Ectodermal cell (in vitro differentiated cells): ENCODE measurements around the gene DTD1.

Experiments
- H3K27ac ChIP-seq: 2 replicates; pipeline ENCODE4 v1.7.0; 2013; ENCODE audit warnings: mild to moderate bottlenecking, low read depth, low read length; ENCODE audit not compliant: insufficient read depth, poor library complexity, severe bottlenecking
- H3K27me3 ChIP-seq: 2 replicates; pipeline ENCODE4 v1.7.0; 2013; ENCODE audit warnings: mild to moderate bottlenecking, low read length; ENCODE audit not compliant: insufficient read depth, control insufficient read depth, poor library complexity, severe bottlenecking
- H3K36me3 ChIP-seq: one replicate; pipeline ENCODE4 v1.7.0; 2013; ENCODE audit warnings: low read length; ENCODE audit not compliant: control insufficient read depth, insufficient read depth
- H3K4me1 ChIP-seq: one replicate; pipeline ENCODE4 v1.7.0; 2013; ENCODE audit warnings: low read length; ENCODE audit not compliant: control insufficient read depth, insufficient read depth
- H3K4me3 ChIP-seq: 2 replicates; pipeline ENCODE4 v1.7.0; 2013; ENCODE audit warnings: low read depth, low read length, control low read depth; ENCODE audit not compliant: insufficient read depth
- H3K9me3 ChIP-seq: 2 replicates; pipeline ENCODE4 v1.7.0; 2013; ENCODE audit warnings: mild to moderate bottlenecking, low read length, moderate library complexity; ENCODE audit not compliant: control insufficient read depth
- WGBS, 2 experiments: methylation state at CpG; one replicate each; pipeline ENCODE4 v1.1.7; 2013; ENCODE audit warnings: missing lambda C conversion rate in 2 of 2; 5-methylcytosine and 5-hydroxymethylcytosine counted together

The DTD1 gene

DNA sequence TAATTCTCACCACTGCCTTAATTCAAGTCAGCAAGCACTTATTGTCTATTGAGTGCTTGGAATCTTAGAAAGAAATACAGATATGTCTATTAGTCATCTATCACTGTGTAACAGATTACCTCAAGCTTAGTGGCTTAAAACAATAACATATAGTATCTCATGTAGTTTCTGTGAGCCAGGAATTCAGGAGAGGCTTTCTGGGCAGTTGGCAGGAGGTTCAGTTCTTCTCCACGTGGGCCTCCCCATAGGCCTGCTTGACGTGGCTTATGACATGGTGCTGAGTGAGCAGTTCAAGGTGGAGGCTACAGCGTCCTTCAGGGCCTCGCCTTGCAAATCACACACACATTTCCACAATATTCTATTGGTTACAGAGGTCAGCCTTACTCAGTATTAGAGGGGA, 69.7 kb downstream of the DTD1 start:
- Histone ChIP-seq H3K9me3 (no peaks in the 10 kb centered on the region), H3K27me3 (no peaks in the 10 kb centered on the region), H3K4me3 (no peak overlapping the region), H3K36me3 (no peaks in the 10 kb centered on the region), H3K27ac (no peak overlapping the region), H3K4me1 (no peaks in the 10 kb centered on the region)
- WGBS, 2 experiments = 96 to 100% methylated on average over 4 of the region's 4 CpGs

DNA sequence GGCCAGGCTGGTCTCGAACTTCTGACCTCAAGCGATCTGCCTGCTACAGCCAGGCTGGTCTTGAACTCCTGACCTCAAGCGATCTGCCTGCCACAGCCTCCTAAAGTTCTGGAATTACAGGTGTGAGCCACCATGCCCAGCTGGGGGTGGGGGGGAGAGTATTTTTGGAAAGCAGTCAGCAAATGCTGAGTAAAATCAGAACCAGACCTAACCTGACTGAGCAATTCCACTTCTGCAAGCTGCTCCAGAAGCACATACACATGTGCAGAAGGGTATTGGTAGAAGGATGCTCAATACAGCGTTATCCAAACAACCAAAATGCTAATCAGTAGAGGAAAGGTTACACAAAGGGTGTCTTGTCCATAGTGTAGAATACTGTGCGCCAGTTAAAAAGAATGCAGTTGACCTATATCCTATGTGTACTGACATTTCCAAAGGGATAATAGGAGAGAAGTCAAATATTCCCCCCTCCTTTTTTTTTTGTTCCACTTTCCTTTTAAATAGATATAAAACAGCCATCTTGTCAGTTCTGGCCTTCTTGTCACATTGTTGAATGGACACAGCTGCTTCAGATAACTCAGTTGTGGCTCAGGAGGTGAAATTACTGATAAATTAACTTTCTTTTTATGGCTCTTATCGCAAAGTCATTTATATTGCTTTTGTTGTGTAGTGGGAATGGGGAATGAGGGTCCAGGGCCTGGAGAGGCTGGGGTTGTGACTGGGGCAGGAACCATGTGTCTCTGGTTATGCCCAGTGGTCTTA, 74.6 kb downstream of the DTD1 start:
- Histone ChIP-seq H3K36me3 (peaks cover under 1% of the 10 kb centered on the region), H3K4me3 (no peak overlapping the region), H3K27ac (no peak overlapping the region), H3K27me3 (no peaks in the 10 kb centered on the region), H3K4me1 (no peaks in the 10 kb centered on the region), H3K9me3 (no peaks in the 10 kb centered on the region)
- 93 to 95% methylated on average over 6 of the region's 6 CpGs for WGBS, 2 experiments

DNA sequence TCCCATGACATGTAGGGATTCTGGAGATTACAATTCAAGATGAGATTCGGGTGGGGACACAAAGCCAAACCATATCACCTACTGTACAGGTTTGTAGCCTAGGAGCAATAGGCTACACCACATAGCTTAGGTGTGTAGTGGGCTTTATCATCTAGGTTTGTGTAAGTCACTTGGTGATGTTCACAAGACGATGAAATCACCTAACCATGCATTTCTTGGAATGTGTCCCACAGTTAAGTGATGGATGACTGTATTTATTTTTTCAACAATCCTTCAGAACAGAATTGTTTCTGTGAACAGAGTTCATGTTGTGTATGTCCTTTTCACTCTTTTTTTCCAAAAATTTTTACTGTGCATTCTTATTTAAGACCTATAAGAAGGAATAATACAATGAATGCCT, 76.1 kb downstream of the DTD1 start:
- Histone ChIP-seq H3K36me3 (peaks cover 3% of the 10 kb centered on the region), H3K4me3 (no peak overlapping the region), H3K27ac (no peak overlapping the region), H3K27me3 (no peaks in the 10 kb centered on the region), H3K4me1 (no peaks in the 10 kb centered on the region), H3K9me3 (no peaks in the 10 kb centered on the region)
- 80 to 93% methylated on average over 2 of the region's 2 CpGs for WGBS, 2 experiments

DNA sequence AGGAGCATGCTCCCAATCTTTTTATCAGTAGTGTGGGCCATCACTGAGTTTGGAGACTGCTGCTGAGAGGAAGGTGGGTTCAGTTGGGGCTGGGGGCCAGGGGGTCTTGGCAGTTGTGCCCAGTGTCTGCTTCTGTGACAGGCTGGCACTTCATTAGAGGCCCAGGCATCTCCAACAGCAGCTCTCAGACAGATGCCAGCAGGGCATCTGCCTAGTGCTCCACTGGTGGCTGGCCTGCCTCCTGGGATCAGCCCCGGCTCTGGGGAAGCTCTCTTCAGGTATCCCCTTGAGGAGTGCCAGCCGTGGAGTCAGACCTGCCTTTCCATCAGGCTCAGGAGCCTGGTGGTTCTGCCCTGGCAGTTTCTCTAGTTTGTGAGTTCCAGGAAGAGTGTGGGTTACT, 77.3 kb downstream of the DTD1 start:
- peaks cover 3% of the 10 kb centered on the region for H3K36me3 ChIP-seq
- WGBS, 2 experiments = 83 to 93% methylated on average over 2 of the region's 2 CpGs

DNA sequence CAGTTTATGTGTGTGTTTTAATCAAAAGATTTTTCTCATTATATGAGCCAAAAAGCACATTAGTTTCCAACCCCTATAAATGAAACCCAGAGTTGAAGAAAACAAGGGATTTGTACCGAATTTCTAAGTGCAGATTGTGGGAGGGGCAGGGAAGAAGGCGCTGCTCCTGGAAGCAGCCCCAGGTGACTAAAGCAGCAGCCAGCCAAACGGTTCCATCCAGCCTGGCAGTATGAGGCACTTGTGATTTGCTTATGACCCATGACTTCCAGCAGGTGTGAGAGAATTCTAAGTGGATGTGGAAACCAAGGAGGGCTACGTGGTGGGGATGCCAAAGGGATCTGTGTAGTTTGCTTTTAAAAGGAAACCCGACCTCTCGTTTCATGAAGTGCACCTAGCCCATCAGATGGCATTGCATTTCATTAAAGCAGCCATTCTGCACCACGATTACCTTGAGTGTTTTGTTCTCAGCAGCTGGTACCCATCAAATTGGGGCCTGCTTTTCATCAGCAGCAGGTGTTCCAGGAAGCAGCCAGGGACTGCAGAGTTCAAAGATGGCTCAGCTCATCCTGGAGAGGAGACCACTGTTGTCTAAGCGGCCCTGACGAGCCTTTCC, 79.1 kb downstream of the DTD1 start:
- no peak overlapping the region for H3K27ac ChIP-seq
- no peaks in the 10 kb centered on the region for H3K27me3 ChIP-seq
- WGBS, 2 experiments = 79 to 80% methylated on average over 9 of the region's 9 CpGs
- peaks cover 3% of the 10 kb centered on the region for H3K36me3 ChIP-seq
- no peak overlapping the region for H3K4me3 ChIP-seq
- no peaks in the 10 kb centered on the region for H3K4me1 ChIP-seq
- no peaks in the 10 kb centered on the region for H3K9me3 ChIP-seq

More for the DNA sequence above, 77.3 kb downstream of the DTD1 start:
- Histone ChIP-seq H3K9me3 (no peaks in the 10 kb centered on the region), H3K27me3 (no peaks in the 10 kb centered on the region), H3K27ac (no peak overlapping the region), H3K4me1 (no peaks in the 10 kb centered on the region), H3K4me3 (no peak overlapping the region)

DNA sequence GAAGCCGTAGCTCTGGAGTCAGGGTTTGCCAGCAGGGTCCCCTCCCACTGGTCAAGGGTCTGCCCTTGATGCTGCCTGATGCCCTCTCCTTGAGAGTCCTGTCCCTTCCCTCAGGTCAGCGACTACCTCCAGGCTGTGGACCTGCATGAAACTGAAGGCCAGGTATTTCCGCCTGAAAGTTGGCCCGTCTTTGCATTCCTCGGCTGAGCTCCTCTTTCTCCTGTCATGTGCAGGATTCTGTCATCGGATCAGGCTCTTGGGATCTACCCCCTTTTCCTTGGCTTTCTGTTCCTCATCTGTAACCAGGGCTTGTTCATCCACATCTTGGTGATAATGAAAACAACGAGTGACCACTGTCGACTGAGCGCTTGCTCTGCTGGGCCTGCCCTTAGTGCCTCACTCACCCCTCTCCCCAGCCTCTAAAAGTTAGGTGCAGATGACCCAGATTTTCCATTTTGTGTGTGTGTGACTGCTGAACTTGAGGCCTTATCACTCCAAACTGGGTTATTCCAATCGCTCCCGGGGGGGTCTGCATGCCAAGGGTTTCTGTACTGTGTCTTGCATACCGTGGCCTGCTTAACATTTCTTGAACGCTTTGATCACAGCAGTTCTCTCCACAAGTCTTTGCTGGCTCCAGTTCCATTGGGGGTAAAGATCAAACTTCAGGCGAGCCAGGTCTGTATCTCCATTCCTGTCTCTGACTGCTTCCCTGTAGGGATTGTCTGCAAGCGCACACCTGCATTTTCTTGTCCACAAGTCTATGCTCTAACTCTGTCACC, 81.6 kb downstream of the DTD1 start:
- 90 to 92% methylated on average over 15 of the region's 15 CpGs for WGBS, 2 experiments
- Histone ChIP-seq H3K9me3 (no peaks in the 10 kb centered on the region), H3K4me3 (no peak overlapping the region), H3K4me1 (no peaks in the 10 kb centered on the region), H3K36me3 (peaks cover 3% of the 10 kb centered on the region), H3K27me3 (no peaks in the 10 kb centered on the region), H3K27ac (no peak overlapping the region)

DNA sequence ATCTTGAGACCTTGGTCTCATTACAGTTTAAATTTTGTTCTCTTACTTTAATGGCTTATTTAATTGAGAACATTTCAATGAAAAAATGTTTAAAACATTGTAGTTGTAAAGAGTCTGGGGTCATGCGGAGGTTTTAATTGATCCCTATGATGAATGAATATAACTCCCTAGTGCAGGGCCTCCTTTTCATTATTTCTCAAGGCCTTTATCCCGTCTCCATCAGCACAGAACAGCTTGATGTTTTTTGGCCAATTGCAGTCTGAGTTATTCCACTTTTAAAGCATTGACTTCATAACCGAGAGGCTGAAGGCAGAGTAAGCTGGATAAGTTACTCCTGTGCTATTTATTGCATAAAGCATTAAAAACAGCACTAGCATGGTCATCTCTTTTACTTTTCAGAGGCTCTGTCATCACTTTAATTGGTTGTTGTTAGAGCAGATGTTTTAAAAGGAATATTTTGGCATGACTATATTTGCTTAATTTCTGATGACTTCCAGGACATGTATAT, 83.4 kb downstream of the DTD1 start:
- no peaks in the 10 kb centered on the region for H3K27me3 ChIP-seq
- H3K4me1 ChIP-seq = no peaks in the 10 kb centered on the region
- H3K4me3 ChIP-seq = no peak overlapping the region
- no peak overlapping the region for H3K27ac ChIP-seq
- 92 to 95% methylated on average over 2 to 3 of the region's 3 CpGs for WGBS, 2 experiments
- H3K36me3 ChIP-seq = peaks cover 3% of the 10 kb centered on the region
- H3K9me3 ChIP-seq = no peaks in the 10 kb centered on the region

DNA sequence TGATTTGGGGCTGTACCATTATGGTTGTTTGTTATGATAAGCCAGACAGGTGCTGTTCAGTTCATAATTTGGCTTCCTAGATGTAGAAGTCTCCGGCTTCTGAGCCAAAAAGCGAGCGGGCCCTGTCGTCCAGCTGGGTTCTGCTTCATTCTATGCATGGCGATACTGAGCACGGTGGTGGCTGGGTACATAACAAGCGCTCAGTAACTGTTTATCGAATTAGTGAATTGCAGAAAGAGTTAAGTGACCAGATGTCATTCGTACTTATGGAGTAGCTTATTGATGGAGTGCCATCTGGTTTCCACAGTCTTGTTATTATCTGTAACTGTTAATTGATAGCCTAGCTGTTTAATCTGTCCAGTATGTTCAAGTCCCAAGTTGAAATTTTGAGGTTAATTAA, 85.0 kb downstream of the DTD1 start:
- no peaks in the 10 kb centered on the region for H3K9me3 ChIP-seq
- H3K4me3 ChIP-seq = no peak overlapping the region
- H3K27me3 ChIP-seq = no peaks in the 10 kb centered on the region
- 95% methylated on average over 9 of the region's 9 CpGs for WGBS, 2 experiments
- H3K4me1 ChIP-seq = no peaks in the 10 kb centered on the region
- no peak overlapping the region for H3K27ac ChIP-seq
- H3K36me3 ChIP-seq = no peaks in the 10 kb centered on the region

DNA sequence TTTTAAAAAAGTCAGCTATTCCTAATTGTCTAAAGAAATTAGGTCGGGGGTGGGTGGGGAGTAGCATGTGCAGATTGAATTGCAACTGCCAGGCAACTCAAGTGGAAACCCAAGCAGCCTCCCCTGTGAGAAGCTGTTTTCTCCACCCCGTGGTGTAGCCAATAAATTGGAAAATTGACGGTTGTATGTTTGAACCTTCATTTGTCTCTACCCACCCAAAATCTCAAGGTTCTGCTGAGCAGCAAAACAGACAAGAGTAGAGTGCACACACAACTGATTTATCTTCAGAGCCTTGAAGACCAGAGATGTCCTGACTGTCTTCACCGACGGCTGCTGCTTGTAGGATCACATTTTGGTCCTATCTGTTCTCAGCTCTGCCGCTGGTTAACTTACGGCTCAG, 88.5 kb downstream of the DTD1 start:
- Histone ChIP-seq H3K27me3 (no peaks in the 10 kb centered on the region), H3K9me3 (no peaks in the 10 kb centered on the region), H3K27ac (no peak overlapping the region), H3K4me1 (no peaks in the 10 kb centered on the region), H3K36me3 (no peaks in the 10 kb centered on the region), H3K4me3 (no peak overlapping the region)
- 81 to 90% methylated on average over 6 to 7 of the region's 7 CpGs for WGBS, 2 experiments

DNA sequence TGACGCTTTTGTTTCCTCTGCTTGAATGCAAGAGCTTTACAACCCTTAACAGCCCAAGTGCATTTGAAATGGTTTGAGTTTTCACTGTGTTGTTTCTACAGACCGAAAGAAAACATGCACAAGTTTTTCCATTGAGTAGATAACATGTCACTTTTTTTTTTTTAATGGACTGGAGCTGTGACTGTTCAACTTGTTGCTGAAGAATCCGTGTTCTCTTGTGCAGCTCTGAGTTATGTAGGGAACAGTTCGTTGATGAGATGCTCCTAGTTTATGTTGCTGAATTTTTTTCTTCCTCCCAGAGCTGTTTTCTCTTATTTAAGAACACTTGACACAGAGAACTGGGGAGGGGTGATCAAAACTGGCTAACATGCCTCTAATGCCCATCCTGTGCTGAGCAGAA, 89.3 kb downstream of the DTD1 start:
- no peaks in the 10 kb centered on the region for H3K27me3 ChIP-seq
- no peaks in the 10 kb centered on the region for H3K4me1 ChIP-seq
- H3K27ac ChIP-seq = no peak overlapping the region
- H3K4me3 ChIP-seq = no peak overlapping the region
- WGBS, 2 experiments = 93 to 98% methylated on average over 4 of the region's 4 CpGs
- H3K36me3 ChIP-seq = no peaks in the 10 kb centered on the region
- H3K9me3 ChIP-seq = no peaks in the 10 kb centered on the region
